Measurements from ENCODE around the gene TUBB.

TUBB gene

DNA sequence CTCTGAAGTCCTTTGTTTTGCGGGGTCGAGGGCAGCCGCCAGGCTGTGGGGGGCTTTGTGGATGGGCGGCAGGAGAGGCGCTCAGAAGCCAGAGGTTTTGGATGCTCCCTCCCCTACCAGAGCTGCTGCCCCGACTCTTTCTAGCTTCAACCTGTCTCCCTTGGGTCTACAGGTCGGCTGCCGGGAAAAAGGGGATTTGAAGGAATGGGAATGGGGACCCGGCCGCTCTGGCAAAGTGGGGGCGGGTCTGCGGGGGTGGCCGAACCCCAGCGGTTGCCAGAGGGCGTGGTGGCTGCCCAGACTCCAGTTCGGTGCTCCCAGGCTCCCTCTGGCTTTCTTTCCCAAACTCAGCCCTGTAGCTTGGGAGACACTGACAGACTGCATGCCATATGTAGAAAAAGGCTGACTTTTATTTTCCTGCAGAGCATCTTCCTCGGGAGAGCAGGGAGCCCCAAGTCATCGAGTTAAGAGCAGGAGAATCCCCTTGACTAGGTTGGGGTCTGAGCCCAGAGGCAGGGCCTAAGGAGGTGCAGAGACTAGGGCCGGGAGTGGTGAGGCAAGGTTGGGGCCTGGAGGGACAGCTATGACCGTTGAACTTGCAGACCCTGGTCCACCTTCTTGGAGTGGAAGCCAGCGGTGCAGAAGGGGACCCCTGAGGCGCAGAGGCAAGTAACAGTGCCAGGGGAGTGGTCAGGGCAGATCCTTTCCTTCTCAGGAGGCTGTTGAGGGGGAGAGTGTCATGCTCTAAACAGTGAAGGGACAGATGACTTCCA, 32.3 kb upstream of the TUBB start:
- DNase-seq (ENCODE audit: low read depth in 2 of 2): no peak

DNA sequence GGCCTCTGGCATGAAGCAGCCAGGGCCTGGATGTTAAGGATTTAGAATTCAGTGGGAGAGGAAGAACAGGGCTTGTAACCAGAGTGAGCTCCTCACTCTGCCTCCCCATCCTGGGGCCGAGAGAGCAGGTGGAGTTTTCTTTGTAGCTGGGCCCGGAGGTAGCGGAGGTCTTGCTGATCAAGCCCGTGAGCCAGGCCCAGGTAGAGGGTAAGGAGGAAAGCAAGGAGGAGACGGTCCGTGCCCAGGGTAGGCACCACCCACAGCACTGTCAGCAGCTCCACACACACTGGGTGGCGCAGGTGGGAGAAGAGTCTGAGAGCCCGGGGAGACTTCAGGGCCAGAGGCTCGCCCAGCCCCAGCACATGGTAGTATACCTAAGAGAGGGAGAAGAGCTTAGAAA, 31.6 kb upstream of the TUBB start:
- no peak for DNase-seq (ENCODE audit: low read depth in 2 of 2)

DNA sequence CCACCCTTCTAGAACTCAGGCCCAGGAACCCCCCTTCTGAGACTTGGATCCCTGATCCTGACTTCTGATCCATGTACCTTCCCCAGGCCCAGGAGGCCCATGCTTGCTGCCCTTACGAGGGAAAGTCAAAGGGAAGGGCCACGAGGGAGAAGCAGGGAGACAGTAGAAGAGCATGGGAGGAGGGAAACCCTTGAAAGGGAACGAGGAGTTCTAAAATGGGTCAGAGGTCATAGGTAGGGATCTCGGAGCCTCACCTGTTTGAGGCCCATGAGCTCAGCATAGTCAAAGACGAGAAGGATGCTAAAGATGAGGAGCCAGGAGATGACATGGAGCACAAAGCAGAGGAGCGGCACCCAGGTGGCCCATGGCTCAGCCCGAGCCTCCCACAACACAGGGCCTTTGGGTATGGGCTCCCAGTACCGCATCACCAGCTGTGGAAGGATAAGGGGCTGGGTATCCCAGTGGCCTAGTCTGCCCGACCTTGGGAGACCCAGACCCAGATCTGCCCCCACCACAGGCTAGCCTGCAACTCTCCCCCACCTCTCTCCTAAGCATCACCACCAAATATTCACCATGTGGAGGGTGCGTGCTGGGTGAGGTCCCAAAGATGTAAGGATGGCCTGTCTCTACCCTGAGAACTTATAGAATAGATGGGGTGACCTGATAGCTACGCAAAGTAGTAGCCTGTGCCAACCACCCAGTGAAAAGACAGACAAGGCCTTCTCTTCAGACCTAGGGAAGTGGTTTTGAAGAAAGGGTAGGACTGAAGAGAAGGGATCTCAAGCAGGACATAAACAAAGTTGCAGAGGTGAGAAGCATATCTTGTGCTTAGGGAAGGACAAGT, 30.9 kb upstream of the TUBB start:
- no peak for DNase-seq (ENCODE audit: low read depth in 2 of 2)

DNA sequence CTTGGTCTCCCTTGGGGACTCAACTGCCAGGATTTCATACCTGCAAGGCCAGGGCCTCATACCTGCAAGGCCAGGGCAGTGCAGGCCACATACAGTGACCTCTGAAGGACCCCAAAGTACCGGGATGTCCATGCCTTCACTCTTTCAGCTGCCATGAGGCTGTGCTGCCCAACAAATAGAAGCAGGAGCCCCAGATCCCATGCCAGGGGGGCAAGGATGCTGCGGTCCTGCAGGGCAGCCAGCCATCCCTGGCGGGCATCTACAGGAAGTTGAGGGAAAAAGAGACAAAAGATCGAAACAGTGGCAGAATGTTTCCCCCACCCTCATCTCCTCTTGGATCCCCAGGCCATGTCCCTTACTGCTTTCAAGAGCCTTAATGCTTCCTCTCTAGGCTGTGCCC, 30.2 kb upstream of the TUBB start:
- DNase-seq (ENCODE audit: low read depth in 2 of 2): no peak

DNA sequence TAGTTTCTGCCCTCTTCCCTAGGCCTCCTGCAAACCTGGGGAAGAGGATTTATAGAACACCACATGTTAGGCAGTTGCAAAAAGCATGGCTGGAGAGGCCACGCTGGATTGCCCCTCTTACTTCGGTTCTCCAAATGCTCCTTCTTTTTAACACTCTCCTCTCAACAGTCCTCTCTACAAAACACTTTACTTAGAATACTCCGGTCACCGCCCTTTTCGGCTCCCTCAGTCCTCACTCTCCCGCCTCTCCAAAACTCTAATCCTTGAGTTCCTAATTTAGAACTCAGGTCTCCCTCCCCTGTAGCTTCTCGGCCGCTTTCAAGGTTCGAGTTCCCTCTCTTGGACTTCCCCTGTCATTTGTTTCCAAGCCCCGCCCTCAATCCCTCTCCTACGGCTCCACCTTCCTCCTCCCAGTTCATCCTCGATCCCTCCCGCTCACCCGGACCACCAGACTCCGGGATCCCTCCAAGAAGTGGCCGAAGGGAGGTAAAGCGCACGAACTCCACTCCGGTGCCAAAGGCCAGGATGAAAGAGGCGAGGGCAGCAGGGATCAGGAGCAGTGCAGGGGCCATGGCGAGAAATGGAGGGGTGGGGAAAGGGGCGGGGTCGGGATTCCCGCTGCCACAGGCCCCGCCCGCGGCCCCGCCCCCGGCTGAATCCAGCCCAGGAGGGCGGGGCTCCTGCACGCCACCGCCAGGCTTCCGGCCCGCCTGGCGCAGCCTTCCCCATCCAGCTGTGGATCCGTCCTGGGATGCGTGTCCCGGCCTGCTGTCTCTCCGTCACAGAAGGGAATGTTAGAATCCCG, 29.5 kb upstream of the TUBB start, which contains the start of gene NRM:
TSS of gene NRM (minus strand) at position 582 of the 805 bp plus-strand sequence. CDS start at position 572, 10 bp downstream.
- peak; percentile 35 to 42 for DNase-seq (ENCODE audit: low read depth in 2 of 2)

DNA sequence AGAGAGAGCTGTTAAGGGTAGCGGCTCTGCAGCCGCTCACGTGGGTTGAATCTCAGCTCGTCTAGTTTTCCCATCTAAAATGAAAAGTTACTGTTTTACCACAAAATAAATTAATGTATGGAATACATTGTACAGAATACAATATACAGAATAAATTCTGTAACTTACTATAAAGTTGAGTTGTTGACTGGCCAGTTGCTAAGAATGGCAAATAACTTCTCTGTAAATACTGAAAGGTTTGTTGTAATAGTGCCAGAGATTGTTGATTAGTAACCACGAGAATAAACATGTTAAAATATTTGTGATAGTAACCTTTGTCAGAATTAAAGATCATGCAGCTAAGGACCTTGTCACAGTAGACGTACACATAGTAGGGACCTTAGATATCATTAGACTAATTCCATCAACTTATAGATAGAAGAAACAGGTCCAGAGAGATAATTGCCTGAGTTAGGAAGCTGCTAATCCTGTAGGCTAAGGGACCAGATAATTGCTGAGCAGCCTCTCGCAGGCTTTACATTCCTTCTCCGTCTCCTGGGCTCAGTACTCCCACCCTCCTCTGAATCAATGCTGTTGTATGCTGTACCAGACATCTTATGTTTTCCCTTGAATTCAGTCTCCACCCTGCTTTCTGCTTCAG, 28.8 kb upstream of the TUBB start:
- no peak for DNase-seq (ENCODE audit: low read depth in 2 of 2)

DNA sequence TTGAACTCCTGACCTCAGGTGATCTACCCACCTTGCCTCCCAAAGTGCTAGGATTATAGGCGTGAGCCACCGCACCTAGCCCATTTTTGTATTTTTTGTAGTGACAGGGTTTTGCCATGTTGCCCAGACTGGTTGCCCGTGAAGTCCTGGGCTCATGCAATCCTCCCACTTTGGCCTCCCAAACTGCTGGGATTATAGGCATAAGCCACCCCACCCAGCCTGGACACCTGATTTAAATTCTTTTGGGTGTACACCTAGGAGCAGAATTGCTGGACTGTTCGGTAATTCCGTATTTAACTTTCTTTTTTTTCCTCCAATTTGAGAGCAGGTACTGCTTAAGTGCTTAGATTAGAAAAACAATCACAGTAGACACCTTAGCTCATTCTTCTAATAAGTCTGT, 23.7 kb upstream of the TUBB start:
- no peak for DNase-seq (ENCODE audit: low read depth in 2 of 2)

DNA sequence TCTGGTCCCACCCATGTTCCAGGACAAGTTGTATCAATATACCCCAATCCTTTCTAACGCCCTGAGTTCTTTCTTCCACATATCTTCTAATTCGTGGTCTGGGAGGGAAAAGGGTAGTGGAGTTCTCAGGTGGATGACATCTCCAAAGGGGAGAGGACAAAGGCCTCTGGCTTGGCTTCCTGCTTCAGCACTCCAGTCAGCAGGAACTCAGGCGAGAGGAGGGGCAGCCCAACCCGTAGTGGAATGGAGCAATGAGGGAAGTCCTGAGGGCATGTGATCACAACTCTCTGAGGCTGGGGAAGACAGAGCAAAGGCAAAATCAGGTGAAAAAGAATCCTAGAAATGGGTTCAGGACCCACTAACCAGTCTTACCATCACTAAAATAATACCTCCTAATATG, 19.8 kb upstream of the TUBB start:
- no peak for DNase-seq (ENCODE audit: low read depth in 2 of 2)

DNA sequence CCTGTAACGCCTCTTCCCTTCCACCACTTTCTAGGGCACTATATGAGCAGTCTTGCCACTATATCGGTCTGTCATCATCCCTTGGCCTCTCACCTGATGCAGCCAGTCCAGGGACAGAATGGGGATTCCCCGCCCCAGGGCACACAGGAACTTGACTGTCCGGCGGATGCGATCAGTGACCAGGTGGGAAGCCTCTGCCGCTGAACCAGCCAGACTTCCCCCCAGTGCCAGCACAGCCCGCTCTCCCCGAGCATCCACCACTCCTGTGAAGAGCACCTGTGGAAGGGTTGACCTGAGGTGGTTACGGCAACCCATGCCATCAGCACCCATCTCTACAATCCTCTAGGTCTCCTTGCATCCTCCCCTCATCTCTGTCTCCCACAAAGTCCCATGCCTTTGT, 17.1 kb upstream of the TUBB start:
- no peak for DNase-seq (ENCODE audit: low read depth in 2 of 2)

DNA sequence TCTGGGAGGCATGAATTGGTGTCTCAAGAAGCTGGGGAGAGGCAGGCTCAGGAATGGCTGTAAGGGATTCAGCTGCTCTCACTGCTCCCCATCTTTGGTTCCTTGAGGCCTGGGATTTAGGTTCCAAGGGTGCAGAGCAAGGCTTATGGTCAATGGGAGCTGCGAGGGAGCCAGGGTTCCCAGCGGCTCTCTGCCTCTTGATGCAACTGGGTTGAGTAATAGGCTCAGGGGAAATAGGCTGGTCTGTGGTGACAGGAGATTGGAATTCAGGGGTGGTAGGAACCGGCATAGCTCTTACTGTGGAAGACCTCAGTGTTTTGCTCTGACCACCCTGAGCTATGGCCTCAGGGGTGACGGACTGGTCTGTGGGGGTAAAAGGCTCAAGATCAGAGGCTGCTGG, 16.3 kb upstream of the TUBB start:
- no peak for DNase-seq (ENCODE audit: low read depth in 2 of 2)

DNA sequence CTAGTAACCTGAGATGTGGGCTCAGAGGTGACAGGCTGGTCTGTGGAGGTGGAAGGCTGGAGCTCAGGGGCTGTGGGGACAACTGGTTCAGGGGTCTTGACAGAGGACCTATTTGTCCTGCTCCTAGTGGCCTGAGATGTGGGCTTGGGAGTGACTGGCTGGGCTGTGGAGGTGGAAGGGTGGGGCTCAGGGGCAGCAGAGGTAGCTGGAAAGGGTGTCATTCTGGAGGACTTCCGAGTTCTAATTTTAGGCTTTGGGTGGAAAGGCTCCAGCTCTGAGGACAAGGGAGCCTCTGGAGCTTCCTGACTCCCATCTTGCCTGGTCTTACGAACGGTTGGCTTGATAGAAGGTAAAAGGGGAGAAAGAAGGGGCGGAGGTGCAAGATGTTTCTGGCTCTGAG, 14.5 kb upstream of the TUBB start:
- DNase-seq (ENCODE audit: low read depth in 2 of 2): no peak

DNA sequence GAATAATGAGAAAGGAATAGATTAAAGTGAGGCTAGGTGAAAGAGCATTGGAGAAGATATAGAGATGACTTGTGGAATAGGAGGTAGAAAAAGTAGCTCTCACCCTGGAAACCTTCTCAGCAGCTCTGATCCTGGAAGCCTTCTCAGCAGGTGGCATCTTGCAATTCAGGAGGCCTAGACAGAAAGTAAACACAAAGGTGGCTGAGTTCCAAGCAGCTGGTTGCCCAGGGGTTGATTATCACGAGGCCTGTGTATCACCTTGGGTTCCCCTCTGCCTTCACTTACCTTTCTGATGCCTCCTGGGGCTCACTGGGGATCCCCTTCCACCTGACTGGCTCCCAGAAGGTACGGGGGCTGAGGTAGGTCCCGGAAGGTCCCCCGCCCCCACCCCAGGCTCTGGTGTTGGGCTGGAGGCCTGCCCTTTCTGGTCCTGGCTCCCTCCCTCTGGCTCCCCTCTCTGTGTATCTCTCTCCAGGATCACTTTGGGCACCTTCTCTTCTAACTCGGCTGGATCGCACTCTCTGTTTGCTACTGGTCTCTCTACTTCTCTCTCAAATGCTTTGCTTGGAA, 12.8 kb upstream of the TUBB start:
- DNase-seq (ENCODE audit: low read depth in 2 of 2): no peak

DNA sequence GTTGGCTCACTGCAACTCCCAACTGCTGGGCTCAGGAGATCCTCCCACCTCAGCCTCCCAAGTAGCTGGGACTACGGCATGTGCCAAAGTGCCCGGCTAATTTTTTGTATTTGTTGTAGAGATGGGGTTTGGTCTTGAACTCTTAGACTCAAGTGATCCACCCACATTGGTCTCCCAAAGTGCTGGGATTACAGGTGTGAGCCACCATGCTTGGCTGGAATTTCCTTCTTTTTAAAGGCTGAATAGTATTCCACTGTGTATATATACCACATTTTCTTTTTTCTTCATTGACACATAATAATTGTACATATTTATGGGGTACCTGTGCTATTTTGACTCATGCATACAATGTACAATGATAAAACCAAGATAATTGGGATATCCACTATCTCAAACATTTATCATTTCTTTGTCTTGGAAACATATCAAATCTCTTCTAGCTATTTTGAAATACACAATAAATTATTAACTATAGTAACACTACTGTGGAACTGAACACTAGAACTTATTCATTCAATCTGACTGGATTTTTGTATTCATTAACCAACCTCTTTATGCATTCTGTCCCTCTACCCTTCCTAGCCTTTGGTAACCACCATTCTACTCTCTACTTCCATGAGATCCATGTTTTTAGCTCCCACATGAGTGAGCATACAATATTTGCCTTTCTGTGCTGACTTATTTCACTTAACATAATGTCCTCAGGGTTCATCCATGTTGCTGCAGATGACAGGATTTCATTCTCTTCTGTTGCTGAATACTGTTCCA, 10.9 kb upstream of the TUBB start:
- no peak for DNase-seq (ENCODE audit: low read depth in 2 of 2)

DNA sequence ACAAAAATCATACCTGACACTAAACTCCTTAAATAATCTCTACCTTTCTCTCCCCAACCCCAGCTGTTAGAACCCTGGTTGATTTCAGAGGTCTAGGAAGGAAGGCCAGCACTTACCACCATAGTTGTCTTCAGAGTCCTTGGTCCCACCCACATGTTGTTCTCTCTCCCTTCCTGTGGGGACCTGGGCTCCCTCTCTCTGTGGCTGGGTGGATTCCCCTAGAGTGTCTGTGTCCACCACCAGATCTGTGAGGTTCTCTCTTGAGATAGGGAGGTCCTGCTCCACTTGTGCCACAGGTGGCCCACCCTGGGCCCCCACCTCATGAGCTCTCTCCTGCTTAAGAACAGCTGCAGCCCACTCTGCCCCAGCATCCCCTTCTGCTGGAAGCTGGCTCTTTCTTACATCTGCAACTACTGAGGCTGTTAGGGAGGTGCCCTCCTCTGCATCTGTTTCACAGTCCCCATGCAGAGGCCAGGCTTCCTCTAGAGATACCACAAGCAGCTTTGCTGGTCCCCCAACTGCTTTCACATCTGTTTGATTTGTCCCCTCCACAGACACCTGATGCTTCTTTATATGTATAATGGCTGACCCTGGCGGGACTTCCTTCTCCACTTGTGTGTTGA, 8.3 kb upstream of the TUBB start:
- no peak for DNase-seq (ENCODE audit: low read depth in 2 of 2)

DNA sequence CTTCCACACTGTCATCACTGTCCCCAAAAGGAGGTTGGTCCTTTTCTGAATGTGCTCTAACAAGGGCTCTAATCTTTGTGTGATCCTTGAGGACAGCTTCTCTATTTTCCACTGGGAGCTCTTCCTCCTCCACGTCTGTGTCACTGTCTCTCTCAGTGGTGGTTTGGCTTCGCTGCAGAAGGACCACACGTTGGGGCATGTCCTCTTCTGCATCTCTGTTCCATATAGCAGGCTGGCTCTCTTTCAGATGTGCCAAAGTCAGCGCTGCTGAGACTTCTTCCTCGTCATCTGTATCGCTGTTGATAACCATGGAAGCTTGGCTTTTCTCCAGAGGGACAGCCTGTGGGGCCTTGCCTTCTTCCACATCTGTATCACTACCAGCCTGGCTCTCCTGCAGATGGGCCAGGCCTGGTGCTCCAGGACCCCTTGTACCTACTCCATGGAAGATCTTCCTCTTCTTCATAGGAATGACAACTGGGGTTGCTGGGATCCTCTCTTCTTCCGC, 7.7 kb upstream of the TUBB start:
- DNase-seq (ENCODE audit: low read depth in 2 of 2): no peak

DNA sequence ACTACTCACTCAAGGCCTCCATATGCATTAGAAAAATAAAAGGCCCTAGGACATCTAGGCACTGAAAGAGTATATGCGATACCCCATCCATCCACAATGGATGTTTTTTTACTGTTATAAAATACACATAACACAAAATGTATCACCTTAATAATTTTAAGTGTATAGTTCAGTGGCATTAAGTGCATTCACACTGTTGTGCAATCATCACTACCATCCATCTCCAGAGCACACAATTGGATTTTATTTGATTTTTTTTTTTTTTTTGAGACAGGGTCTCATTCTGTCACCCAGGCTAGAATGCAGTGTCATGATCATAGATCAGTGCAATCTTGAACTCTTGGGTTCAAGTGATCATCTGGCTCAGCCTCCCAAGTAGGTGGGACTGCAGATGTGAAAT, 5.9 kb upstream of the TUBB start:
- no peak for DNase-seq (ENCODE audit: low read depth in 2 of 2)

DNA sequence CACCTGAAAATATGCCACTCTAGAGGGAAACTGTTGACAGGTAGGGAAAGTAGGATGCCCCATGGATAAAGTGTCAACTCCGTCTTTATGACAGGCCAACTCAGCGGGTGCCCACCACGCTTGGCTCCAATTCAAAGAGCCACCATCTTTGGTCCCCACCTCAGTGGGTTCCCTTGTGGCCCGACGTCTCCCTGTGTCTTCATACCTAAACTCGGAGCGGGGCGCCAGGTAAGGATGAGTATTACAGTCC, 3.3 kb upstream of the TUBB start:
- no peak for DNase-seq (ENCODE audit: low read depth in 2 of 2)

DNA sequence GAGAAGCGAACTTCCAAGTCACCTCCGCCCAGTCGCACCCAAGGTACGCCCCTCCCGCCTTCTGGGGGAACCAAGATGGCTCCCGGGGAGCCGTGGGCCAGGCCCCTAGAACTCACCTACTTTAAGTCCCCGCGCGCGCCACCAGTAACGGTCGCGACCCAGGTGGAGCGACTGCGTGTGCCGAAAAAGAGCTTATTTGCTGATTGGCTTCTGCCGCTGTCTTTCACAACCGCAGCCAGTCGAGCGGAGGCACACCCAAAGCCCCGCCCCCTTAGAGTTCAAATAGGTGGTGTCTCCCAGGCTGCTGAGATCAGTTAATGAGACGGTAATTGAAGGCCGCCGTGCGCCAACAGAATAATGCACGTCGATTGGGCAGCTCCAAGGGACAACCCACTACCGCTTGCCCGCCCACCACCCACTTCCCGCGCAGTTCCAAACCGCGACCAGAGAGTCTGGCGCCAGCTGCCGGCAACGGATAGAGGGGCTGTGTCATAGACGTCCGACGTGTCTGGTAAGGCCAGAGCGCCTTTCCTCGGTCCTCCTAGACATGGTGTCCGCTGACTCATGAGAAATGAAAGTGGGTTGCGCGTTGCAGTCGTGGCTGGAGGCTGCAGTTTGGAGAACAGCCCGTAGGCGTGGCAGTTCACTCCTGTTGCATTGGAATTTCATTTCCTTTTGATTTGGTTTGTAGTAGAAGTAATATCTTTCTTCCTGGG, 2.9 kb upstream of the TUBB start, which contains the start of gene MDC1:
TSS of gene MDC1 (minus strand) at position 153 of the 716 bp plus-strand sequence. CDS start 2,106 bp downstream, outside the sequence.
- DNase-seq (ENCODE audit: low read depth in 2 of 2): peak; percentile 98 to 99
